ENCODE measurements around the gene ARL4A. TPM values are rescaled to one million over a fixed set of nuclear protein-coding genes. Genes with fewer than 3 reads are reported as not detected.
"Not testable (repeated sequence)": the region's sequence is repeated elsewhere in the genome, so short reads cannot be mapped to it uniquely, and the experiment has no call there.

The ARL4A gene
- total RNA-seq, 2 experiments from 2014 or later = 7.5 to 10.4 TPM

DNA sequence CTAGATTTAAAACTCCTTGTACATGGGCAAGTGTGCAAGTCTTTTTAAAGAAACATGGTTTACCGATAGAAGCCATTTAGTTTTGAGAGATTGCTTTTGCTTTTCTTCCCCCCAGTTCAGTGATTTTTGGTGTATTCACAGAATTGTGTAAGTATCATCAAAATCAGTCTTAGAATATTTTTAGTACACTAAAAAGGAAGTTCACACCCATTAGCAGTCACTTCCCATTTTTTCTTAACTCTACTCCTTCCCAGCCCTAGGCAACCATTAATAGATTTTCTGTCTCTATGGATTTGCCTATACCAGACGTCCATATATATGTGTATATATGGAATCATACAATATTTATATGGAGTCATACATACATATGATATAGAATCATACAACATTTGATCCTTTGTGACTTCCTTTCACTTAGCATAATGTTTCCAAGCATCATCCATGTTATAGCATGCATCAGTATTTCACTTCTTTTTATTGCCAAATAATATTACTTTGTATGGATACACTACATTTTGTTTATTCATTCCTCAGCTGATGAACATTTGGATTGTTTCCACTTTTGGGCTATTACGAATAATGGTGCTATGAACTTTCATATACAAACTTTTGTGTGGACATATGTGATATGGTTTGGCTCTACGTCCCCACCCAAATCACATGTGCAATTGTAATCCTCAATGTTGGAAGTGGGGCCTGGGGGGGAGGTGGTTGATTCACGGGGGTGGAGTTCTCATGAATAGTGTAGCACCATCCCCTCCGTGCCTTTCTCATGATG lies 16.5 kb upstream of the ARL4A start:
- no peak for ATAC-seq

DNA sequence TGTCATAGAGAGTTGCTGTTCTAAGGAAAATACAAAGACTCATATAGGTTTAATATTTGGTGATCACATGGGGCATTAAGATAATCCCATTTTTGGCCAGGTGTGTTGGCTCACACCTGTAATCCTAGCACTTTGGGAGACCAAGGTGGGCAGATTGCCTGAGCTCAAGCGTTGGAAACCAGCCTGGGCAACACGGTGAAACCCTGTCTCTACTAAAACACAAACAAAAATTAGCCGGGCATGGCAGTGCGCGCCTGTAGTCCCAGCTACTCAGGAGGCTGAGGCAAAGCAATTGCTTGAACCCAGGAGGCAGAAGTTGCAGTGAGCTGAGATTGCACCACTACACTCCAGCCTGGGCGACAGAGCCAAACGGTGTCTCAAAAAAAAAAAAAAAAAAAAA lies 14.0 kb upstream of the ARL4A start:
- H3K9me3 Mint-ChIP-seq (ENCODE audit: low read depth); CTCF ChIA-PET; H3K36me3 Mint-ChIP-seq (ENCODE audit: low read depth); DNase-seq; H3K4me3 Mint-ChIP-seq; intact Hi-C loops (cut with DNase I, micrococcal nuclease); H3K27me3 Mint-ChIP-seq; H3K27ac Mint-ChIP-seq; H3K4me1 Mint-ChIP-seq; POLR2A ChIA-PET; ATAC-seq: not testable (repeated sequence)

More for the DNA sequence above, 16.5 kb upstream of the ARL4A start:
- no peak for DNase-seq
- POLR2A ChIA-PET = no interaction called here
- CTCF ChIA-PET = interaction anchor here (0.5 to 0.7 kb wide), 2 partner anchors 10 to 154 kb away, joined by 4 read pairs; no protein-coding TSS in a partner anchor
- intact Hi-C loops (cut with DNase I, micrococcal nuclease) = no loop called here
- H3K9me3 Mint-ChIP-seq (ENCODE audit: low read depth) = no peaks in the 10 kb centered on the region
- no peak overlapping the region for H3K27ac Mint-ChIP-seq
- H3K36me3 Mint-ChIP-seq (ENCODE audit: low read depth) = no peaks in the 10 kb centered on the region
- no peak overlapping the region for H3K4me3 Mint-ChIP-seq
- no peaks in the 10 kb centered on the region for H3K27me3 Mint-ChIP-seq
- H3K4me1 Mint-ChIP-seq = peaks cover 3% of the 10 kb centered on the region

GRCh38 chr7:12674053-12674452 lies 13.4 kb upstream of the ARL4A start:
- intact Hi-C loops (cut with DNase I, micrococcal nuclease) = no loop called here
- Mint-ChIP-seq H3K36me3 (ENCODE audit: low read depth) (no peaks in the 10 kb centered on the region), H3K27ac (no peak overlapping the region), H3K27me3 (no peaks in the 10 kb centered on the region), H3K4me1 (peaks cover 3% of the 10 kb centered on the region), H3K4me3 (no peak overlapping the region), H3K9me3 (ENCODE audit: low read depth) (no peaks in the 10 kb centered on the region)
- POLR2A ChIA-PET = no interaction called here
- CTCF ChIA-PET = interaction anchor here (1.8 kb wide), 1 partner anchor 149 kb away, joined by 5 read pairs; no protein-coding TSS in a partner anchor
- ATAC-seq (no peak), DNase-seq (no peak)

DNA sequence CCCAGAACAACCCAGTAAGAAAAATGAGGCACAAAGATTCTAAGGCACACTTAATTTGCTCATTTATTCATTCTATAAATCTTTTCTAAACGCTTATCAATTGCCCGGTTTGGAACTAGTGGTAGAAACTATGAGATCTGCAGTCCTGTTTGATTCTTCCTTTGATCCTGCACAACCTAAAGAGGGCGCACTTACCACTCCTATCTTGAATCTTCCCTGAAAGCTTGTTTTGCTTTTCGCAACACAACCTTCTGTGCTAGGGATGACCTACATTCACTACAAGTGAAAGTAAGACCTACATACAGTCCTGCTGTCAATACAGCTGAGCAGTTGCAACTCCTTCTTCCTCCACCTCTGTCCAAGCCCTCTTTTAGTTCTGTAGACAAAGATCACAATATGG lies 12.6 kb upstream of the ARL4A start:
- peak; percentile 73 for ATAC-seq
- Mint-ChIP-seq H3K27ac (no peak overlapping the region), H3K4me3 (no peak overlapping the region), H3K36me3 (ENCODE audit: low read depth) (no peaks in the 10 kb centered on the region), H3K4me1 (peaks cover 3% of the 10 kb centered on the region), H3K27me3 (no peaks in the 10 kb centered on the region), H3K9me3 (ENCODE audit: low read depth) (no peaks in the 10 kb centered on the region)
- peak; percentile 49 for DNase-seq
- POLR2A ChIA-PET = no interaction called here
- intact Hi-C loops (cut with DNase I, micrococcal nuclease) = loop anchor here in 1 of 2 experiments (1.0 kb wide), 1 partner anchor 588 kb away; no protein-coding TSS in a partner anchor
- CTCF ChIA-PET = interaction anchor here (0.5 to 2.0 kb wide), 8 partner anchors 11 to 1481 kb away, joined by 3 to 13 read pairs (median 3); no protein-coding TSS in a partner anchor

DNA sequence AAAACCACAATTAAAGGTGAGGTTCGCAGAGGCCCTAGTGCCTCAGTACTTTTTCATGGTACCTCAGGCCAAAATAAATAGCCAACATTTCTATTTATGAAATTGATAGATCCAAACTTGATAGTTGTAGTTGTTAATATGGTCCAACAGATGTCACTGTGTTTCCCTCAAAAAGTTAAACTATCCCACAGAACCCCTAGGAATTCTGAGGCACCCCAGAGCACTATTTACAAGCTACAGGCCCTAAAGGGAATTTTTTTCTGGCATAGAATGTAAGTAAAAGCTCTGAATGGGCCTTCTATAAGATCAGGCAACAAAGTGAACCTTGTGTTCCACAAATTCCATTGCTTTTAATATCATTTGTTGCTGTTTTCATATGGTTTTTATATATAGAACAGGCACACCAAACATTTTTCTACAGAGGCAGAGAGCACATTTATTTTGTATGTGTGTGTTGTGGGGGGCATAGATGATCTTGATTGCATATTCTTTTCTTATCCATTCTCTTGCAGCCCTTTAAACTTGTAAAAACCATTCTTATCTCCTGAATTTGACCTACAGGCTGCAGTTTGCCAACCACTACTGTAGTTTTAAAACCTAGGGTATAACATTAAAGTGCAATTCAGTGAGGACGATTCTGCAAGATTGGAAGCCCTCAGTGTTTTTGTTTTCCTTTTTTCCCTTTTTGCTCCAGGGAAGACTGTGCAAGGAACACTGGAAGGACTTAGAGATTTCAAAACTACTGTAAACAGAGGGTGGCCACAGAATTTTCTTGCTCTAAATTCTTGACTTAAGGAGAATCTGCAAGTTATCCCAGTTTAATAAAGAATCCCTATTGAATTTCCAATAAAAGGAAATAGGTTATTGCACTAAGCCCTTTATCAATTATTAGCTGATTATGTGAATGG lies 3.5 kb upstream of the ARL4A start:
- Mint-ChIP-seq H3K36me3 (ENCODE audit: low read depth) (no peaks in the 10 kb centered on the region), H3K27ac (no peak overlapping the region), H3K4me3 (no peak overlapping the region), H3K4me1 (peaks cover 23% of the 10 kb centered on the region), H3K27me3 (no peaks in the 10 kb centered on the region), H3K9me3 (ENCODE audit: low read depth) (no peaks in the 10 kb centered on the region)
- POLR2A ChIA-PET = no interaction called here
- intact Hi-C loops (cut with DNase I, micrococcal nuclease) = loop anchor here in 1 of 2 experiments (2.0 to 10.0 kb wide), 2 partner anchors 371 to 579 kb away; no protein-coding TSS in a partner anchor
- no peak for ATAC-seq
- DNase-seq = no peak
- CTCF ChIA-PET = no interaction called here

DNA sequence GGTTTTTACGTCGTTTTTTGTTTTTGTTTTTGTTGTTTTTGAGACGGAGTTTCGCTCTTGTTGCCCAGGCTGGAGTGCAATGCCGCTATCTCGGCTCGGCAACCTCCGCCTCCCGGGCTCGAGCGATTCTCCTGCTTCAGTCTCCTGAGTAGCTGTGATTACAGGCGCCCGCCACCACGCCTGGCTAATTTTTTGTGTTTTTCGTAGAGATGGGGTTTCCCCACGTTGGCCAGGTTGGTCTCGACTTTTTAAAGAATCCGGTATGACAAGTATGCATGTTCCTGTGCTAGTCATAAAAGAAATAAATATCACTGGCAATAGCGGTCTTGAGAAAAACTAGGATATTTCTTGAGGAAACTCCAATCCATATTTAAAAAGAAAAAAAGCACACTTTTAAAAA lies 2.7 kb upstream of the ARL4A start:
- H3K4me3 Mint-ChIP-seq = no peak overlapping the region
- no peak for ATAC-seq
- H3K36me3 Mint-ChIP-seq (ENCODE audit: low read depth) = no peaks in the 10 kb centered on the region
- intact Hi-C loops (cut with DNase I, micrococcal nuclease) = loop anchor here (2.0 to 10.0 kb wide), 4 partner anchors 47 to 578 kb away; no protein-coding TSS in a partner anchor
- no peak overlapping the region for H3K27ac Mint-ChIP-seq
- peaks cover 29% of the 10 kb centered on the region for H3K4me1 Mint-ChIP-seq
- ChIA-PET CTCF (interaction anchor here (0.6 kb wide), 1 partner anchor 225 kb away, joined by 3 read pairs; no protein-coding TSS in a partner anchor), POLR2A (no interaction called here)
- H3K27me3 Mint-ChIP-seq = no peaks in the 10 kb centered on the region
- no peaks in the 10 kb centered on the region for H3K9me3 Mint-ChIP-seq (ENCODE audit: low read depth)
- no peak for DNase-seq

DNA sequence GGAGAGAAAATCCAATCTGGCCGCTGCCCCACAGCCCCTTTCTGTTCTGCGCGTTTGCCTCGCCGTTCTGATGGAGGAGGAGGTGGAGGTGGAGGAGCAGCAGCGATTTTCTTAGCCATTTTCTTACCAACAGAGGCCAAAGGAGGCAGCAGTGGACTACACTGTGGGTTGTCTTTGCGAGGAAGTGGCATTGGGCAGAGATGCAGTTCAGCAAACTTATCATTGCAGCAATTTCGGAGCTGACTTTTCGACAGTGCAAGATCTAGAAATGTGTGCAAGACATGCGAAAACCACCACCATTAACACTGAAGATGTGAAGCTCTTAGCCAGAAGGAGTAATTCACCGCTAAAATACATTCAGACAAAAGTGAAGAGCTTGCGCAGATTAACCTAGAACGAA lies 1.9 kb upstream of the ARL4A start:
- peak overlapping the region; percentile 83 for H3K27ac Mint-ChIP-seq
- H3K4me1 Mint-ChIP-seq = peaks cover 30% of the 10 kb centered on the region
- H3K36me3 Mint-ChIP-seq (ENCODE audit: low read depth) = no peaks in the 10 kb centered on the region
- POLR2A ChIA-PET = no interaction called here
- ATAC-seq (no peak), DNase-seq (peak; percentile 39)
- H3K4me3 Mint-ChIP-seq = peak overlapping the region; percentile 52
- CTCF ChIA-PET = interaction anchor here (0.7 to 2.5 kb wide), 6 partner anchors 10 to 281 kb away, joined by 3 to 13 read pairs (median 4); no protein-coding TSS in a partner anchor
- no peaks in the 10 kb centered on the region for H3K27me3 Mint-ChIP-seq
- intact Hi-C loops (cut with DNase I, micrococcal nuclease) = loop anchor here (2.0 to 10.0 kb wide), 4 partner anchors 48 to 577 kb away; no protein-coding TSS in a partner anchor
- no peaks in the 10 kb centered on the region for H3K9me3 Mint-ChIP-seq (ENCODE audit: low read depth)

GRCh38 chr7:12686234-12686890 lies 1.1 kb upstream of the ARL4A start:
- Mint-ChIP-seq H3K4me3 (peak overlapping the region; percentile 78), H3K27me3 (no peaks in the 10 kb centered on the region), H3K9me3 (ENCODE audit: low read depth) (no peaks in the 10 kb centered on the region), H3K4me1 (peaks cover 30% of the 10 kb centered on the region), H3K36me3 (ENCODE audit: low read depth) (no peaks in the 10 kb centered on the region), H3K27ac (peak overlapping the region; percentile 93)
- ATAC-seq = peak; percentile 91
- ChIA-PET POLR2A (interaction anchor here (0.7 kb wide), 1 partner anchor 50 kb away, joined by 3 read pairs; no protein-coding TSS in a partner anchor), CTCF (interaction anchor here (0.6 to 2.5 kb wide), 12 partner anchors 11 to 280 kb away, joined by 3 to 13 read pairs (median 4); no protein-coding TSS in a partner anchor)
- peak; percentile 96 for DNase-seq
- intact Hi-C loops (cut with DNase I, micrococcal nuclease) = loop anchor here (1.0 to 10.0 kb wide), 8 partner anchors 48 to 1746 kb away; partner anchors contain the start of gene TMEM106B (in 2 of the 2)

GRCh38 chr7:12687718-12688171 lies 312 bp downstream of the ARL4A start:
- H3K27me3 Mint-ChIP-seq = no peaks in the 10 kb centered on the region
- ChIA-PET CTCF (interaction anchor here (0.6 to 2.2 kb wide), 5 partner anchors 15 to 156 kb away, joined by 3 to 5 read pairs (median 3); no protein-coding TSS in a partner anchor), POLR2A (interaction anchor here (0.6 kb wide), 1 partner anchor 10 kb away, joined by 3 read pairs; no protein-coding TSS in a partner anchor)
- DNase-seq = no peak
- intact Hi-C loops (cut with DNase I, micrococcal nuclease) = loop anchor here (2.0 to 10.0 kb wide), 6 partner anchors 49 to 575 kb away; no protein-coding TSS in a partner anchor
- peak overlapping the region; percentile 78 for H3K4me3 Mint-ChIP-seq
- peak overlapping the region; percentile 74 for H3K27ac Mint-ChIP-seq
- H3K4me1 Mint-ChIP-seq = peaks cover 30% of the 10 kb centered on the region
- ATAC-seq = no peak
- no peaks in the 10 kb centered on the region for H3K36me3 Mint-ChIP-seq (ENCODE audit: low read depth)
- H3K9me3 Mint-ChIP-seq (ENCODE audit: low read depth) = no peaks in the 10 kb centered on the region

DNA sequence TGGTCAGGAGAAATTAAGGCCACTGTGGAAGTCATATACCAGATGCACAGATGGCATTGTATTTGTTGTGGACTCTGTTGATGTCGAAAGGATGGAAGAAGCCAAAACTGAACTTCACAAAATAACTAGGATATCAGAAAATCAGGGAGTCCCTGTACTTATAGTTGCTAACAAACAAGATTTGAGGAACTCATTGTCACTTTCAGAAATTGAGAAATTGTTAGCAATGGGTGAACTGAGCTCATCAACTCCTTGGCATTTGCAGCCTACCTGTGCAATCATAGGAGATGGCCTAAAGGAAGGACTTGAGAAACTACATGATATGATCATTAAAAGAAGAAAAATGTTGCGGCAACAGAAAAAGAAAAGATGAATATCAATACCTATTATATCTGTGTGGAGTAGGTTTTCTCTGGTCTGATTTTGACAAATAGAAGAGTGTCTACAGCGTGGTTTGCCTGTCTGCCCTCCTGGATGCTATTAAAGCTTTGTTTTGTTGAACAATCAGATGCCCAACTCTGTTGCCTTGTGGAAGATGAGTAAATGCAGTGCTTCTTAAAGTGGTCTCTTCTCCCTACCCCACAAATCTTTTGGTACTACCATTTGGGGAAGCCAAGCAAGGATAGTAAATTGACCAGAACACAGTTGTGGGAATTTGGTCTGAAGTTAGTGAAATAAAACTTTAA lies 1.2 kb downstream of the ARL4A start:
- DNase-seq; H3K9me3 Mint-ChIP-seq (ENCODE audit: low read depth); ATAC-seq; POLR2A ChIA-PET; H3K27me3 Mint-ChIP-seq; H3K36me3 Mint-ChIP-seq (ENCODE audit: low read depth); CTCF ChIA-PET; H3K27ac Mint-ChIP-seq: not testable (repeated sequence)
- H3K4me3 Mint-ChIP-seq = peak overlapping the region; percentile 78
- intact Hi-C loops (cut with DNase I, micrococcal nuclease) = loop anchor here (5.0 to 10.0 kb wide), 3 partner anchors 51 to 431 kb away; no protein-coding TSS in a partner anchor
- peaks cover 33% of the 10 kb centered on the region for H3K4me1 Mint-ChIP-seq
